ENCODE data around the gene SYNPO.

The SYNPO gene

DNA sequence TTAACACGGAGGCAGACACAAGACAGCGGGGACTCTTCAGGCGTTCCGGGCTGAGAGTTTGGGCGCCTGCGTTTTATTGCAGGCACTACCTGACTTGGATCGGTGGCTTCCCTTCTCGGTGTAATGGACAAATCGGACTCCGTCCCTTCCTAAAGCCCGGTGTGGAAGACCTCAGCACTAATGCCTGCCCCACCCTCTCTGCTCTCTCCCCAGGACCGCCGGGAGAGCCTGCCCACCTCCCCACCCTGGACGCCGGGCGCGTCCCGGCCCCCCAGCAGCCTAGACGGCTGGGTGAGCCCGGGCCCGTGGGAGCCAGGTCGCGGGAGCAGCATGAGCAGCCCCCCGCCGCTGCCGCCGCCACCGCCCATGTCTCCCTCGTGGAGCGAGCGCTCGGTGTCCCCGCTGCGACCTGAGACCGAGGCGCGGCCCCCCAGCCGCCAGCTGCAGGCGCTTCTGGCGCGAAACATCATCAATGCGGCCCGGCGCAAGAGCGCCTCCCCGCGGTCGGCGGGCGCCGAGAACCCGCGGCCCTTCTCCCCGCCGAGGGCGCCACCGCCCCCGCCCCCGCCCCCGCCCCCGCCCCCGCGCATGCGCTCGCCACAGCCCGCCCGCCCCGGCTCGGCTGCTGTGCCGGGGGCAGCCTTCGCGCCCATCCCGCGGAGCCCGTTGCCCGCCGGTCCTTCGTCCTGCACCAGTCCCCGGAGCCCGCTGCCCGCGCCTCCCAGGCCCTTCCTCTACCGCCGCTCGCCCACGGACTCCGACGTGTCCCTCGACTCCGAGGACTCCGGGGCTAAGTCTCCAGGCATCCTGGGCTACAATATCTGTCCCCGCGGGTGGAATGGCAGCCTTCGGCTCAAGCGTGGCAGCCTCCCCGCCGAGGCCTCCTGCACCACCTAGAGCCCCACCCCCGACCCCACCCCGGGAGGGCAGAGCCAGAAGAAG lies 16.0 kb downstream of the SYNPO start:
- DNase-seq (ENCODE audit: low read depth in 2 of 2) = peak; percentile 49 to 51

DNA sequence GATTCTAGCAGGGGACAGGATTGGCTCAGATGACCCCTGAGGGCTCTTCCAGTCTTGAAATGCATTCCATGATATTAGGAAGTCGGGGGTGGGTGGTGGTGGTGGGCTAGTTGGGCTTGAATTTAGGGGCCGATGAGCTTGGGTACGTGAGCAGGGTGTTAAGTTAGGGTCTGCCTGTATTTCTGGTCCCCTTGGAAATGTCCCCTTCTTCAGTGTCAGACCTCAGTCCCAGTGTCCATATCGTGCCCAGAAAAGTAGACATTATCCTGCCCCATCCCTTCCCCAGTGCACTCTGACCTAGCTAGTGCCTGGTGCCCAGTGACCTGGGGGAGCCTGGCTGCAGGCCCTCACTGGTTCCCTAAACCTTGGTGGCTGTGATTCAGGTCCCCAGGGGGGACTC lies 17.7 kb downstream of the SYNPO start:
- DNase-seq (ENCODE audit: low read depth in 2 of 2) = no peak

DNA sequence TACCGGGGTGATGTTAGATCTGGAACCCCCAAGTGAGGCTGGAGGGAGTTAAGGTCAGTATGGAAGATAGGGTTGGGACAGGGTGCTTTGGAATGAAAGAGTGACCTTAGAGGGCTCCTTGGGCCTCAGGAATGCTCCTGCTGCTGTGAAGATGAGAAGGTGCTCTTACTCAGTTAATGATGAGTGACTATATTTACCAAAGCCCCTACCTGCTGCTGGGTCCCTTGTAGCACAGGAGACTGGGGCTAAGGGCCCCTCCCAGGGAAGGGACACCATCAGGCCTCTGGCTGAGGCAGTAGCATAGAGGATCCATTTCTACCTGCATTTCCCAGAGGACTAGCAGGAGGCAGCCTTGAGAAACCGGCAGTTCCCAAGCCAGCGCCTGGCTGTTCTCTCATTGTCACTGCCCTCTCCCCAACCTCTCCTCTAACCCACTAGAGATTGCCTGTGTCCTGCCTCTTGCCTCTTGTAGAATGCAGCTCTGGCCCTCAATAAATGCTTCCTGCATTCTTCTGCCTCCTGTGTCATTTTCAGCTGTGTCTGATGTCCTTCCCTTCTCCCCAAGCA lies 18.3 kb downstream of the SYNPO start:
- DNase-seq (ENCODE audit: low read depth in 2 of 2) = no peak

DNA sequence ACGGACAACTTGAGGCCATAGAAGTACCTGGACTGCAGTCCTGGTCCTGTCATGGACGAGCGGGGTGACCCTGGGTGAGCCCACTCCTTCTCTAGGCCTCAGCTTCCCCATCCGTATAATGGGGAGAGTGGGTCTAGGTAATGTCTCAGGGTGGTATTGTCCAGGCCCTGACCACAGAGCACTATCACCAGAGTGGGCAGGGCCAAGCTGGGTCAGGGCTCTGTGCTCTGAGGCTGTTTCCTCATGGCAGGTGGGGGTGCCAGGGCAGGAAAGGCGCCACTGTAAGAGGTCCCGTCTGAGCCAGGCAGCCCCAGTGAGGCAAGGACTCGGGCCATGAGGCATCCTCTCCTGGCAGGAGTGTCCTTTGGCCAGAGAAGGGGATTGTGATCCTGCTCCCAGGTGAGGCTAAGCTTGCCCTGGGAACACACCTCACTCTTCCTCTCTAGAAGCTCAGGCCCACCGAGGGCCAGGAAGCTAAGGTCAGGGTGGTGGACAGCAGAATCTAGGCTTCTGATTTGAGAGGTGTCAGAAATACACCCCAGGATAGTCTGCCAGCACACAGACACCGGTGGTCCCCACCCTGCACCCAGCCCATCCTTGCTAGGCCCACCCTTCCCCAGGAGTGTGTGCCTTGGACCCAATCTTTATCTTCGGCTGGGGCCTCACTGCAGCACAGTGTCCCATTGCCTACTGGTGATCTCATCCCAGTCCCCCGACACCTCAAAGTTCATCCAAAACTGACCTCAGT lies 19.1 kb downstream of the SYNPO start:
- no peak for DNase-seq (ENCODE audit: low read depth in 2 of 2)

DNA sequence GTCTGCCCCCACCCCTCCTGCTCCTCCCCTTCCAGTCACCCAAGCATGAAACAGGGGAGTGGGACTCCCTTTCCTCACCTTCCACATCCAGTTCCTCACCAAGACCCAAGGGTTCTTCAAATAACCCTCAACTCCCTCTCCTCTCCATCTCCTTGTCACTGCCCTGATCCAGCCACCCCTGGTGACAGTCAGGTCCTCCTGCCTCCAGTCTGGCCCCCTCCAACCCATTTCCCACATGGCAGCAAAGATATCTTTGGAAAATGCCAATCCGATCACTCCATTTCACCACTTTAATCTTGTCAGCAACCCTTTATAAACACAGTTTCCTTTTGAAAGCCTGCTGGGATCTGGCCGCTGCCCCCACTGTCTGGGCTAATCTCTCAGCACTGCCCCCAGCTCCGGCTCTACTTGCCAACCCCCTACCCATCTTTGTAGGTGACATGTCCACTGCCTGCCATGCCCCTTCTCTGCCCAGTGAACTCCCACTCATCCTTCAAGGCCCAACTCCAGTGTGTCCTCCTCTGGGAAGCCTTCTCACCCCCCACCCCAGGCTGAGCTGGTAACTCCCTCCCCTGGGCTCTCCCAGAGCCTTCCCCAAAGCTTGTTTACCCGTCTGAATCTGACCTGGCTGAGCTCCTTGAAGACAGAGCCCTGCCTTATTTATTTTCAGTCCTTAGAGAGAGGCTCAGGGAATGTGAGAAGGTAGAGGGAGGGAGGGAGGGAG lies 19.8 kb downstream of the SYNPO start:
- no peak for DNase-seq (ENCODE audit: low read depth in 2 of 2)

DNA sequence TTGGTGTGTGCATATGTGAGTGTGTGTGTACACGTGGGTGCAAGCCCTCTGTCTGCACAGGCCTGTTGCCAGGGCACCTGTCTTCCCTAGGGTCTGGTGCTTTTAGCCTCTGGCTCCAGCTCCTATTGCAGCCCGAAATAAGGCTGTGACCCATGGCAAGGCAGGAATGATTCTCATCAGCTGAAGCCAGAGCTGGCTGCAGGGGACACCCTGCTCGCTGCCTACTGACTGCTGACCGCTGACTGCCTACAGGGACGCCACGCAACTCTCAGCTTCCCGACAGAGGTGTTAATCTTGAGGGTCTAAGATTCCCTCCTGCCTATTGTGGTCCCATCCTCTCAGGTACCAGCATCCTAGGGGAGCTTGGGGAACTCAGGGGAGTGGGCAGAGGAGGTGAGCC lies 20.6 kb downstream of the SYNPO start, which contains the start of gene MYOZ3:
MYOZ3 (plus strand) TSS at position 166 of the 400 bp plus-strand sequence. CDS start 1,691 bp downstream, outside the sequence.
- DNase-seq (ENCODE audit: low read depth in 2 of 2) = no peak

DNA sequence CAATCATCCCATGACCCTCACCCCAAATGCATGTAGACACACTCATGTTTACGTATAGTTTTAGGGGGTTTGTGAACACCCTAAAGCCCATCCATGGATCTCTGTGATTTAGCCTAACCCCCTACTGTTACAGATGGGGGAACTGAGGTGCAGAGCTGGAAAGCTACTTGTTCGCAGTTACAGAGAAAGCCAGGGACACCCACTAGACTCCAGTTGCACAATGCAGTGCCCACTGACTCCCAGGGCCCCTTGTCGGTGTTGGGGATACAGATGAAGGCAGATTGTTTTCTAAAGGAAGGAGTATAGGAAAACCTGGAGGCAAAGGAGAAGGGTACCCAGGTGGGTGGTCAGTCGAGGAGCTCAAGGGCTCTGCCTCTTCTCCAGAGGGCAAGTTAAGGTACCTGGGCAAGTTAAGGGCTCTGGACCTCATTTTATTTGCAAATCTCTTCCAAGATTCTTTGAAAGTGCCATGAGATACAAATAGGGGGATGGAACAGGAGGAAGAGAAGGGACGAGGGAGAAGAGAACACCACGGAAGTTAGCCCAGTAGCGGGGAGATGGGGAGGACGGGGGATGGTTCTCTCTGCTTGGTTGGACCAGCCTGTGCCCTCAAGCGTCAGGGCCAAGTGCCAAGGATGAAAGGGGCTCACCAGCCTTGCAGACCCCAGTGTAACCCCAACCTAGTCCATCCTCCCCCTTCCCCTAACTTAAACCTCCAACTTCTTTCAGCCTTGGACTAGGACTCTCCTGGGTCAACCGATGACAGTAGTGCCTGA lies 21.5 kb downstream of the SYNPO start:
- no peak for DNase-seq (ENCODE audit: low read depth in 2 of 2)

DNA sequence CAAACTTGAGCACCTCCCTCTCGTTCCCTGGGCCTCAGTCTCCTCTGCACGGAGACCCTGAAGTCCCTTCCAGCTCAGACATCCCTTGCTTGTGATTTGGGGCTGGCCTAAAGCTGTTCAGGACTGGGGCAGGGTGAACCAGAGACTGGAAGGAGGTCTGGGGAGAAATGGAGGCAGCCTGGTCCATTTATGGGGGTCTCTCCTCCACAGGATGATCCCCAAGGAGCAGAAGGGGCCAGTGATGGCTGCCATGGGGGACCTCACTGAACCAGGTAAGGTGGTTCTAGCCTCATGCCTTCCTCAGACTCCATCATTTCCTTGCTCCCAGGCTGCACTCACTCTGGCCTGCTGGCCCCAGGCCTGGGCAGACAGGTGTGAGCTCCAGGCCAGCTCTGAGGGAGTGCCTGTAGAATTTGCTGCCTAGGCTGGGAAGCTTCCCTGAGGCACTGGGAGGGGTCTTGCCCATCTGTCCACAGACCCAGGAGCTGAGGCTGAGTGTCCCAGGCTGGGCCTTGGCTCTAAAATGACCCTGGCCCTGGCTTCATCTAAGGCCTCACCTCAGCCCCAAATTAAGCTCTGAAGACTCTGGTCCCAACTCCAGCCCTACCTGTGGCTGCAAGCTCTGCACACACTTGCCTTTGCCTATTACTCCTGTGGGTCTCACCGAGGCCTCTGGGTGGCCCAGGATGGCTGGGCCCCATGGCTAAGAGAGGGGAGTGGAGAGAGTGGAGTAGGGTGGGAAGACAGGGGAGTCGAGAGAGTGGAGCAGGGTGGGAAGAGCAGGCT lies 22.5 kb downstream of the SYNPO start:
- no peak for DNase-seq (ENCODE audit: low read depth in 2 of 2)

DNA sequence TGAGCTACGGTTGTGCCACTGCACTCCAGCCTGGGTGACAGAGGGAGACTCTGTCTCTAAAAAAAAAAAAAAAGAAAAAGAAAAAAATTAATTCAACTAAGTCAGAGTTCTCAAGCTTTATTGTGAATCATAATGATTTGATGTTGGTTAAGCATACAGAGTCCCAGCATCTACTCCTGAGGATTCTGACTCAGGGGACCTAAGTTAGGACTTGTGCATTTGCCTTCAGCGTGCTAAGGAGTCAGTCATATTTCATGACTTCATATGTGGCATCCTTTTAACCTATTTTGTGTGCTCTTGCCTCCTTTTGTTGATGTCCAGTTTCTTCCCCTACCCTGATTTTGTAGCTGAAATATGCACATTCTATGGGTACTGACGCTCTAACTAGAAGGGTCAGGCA lies 23.5 kb downstream of the SYNPO start:
- no peak for DNase-seq (ENCODE audit: low read depth in 2 of 2)

DNA sequence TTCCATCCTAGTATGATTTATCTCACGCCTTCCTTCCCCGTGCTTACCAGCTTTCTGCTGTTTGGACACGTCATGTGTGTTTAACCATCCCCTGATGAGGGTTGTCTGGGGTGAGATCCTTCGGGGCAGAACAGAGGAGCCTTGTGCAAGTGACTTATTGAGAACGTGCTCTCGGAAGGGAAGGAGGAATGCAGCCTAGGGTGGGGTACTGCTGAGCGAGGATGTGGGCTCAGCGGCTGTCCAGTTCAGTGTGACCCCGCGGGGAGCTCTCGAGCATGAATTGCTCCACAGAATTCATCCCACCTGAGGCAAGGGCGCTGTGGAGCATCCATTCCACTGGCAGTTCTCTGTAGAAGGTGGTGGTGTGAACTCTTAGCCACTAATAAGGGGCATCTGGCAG lies 24.6 kb downstream of the SYNPO start:
- no peak for DNase-seq (ENCODE audit: low read depth in 2 of 2)

DNA sequence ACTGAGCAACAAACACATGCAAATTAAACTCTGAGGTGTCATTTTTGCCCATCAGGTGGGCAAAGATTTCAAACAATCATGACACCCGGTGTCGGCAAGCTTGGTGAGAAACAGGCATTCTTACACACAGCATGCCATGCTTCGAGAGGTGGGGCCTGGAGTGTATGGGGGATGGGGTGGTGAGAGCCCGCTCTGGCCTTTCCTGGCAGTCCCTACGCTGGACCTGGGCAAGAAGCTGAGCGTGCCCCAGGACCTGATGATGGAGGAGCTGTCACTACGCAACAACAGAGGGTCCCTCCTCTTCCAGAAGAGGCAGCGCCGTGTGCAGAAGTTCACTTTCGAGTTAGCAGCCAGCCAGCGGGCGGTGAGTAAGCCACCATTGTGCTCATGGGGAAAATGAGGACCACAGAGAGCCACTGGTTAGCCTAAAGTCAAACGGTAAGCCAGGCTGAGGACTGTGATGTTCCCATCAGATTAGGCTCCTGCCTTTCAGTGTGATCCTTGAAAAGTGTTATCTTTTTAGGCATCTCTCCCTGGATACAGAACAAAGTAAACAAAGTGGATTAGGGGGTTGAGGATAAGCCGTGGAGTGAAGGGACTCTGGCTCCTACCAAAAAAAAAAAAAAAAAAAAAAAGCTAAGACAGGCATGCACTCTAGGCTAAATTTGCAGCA lies 30.0 kb downstream of the SYNPO start:
- no peak for DNase-seq (ENCODE audit: low read depth in 2 of 2)

DNA sequence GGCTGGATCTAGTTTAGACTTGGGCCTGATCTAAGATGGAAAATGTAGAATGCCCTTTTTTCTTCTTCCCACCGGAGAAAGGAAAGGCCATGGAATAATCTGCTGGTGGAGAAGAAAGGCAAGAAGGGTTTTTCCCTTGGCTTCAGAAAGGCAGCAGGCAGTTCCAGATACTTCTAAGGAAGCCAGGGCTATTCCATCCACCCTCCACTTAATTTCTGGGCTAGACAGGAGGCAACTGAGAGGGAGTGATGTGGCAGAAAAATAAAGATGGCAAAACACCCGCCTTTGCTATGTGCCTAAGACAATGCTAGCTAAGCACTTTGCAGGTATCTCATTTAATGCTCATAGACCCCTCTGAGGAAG lies 30.5 kb downstream of the SYNPO start:
- no peak for DNase-seq (ENCODE audit: low read depth in 2 of 2)

DNA sequence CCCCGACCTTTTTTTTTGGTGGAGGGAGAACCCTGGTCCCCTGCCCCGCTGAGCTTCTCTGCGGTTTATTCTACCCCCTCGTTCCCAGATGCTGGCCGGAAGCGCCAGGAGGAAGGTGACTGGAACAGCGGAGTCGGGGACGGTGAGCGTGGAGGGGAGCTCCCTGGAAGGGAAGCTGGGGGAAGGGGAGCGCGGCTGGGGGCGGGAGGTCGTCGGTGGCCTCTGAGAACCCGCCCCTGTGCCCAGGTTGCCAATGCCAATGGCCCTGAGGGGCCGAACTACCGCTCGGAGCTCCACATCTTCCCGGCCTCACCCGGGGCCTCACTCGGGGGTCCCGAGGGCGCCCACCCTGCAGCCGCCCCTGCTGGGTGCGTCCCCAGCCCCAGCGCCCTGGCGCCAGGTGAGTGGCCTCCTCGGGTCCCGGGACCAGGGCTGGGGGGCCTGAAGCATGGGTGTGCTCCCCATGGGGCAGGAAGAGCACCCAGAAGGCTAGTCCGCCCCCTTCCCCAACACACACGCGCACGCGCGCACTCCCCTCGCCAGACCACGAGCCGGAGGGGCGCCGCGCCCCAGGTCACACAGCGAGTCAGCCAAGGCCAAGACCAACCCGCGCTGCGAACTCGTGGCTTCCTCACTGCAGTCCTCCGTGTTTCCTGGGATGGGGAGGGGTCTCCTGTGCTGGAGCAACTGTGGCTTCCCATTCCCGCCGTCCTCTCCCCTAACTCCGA lies 31.2 kb downstream of the SYNPO start:
- DNase-seq (ENCODE audit: low read depth in 2 of 2) = no peak

DNA sequence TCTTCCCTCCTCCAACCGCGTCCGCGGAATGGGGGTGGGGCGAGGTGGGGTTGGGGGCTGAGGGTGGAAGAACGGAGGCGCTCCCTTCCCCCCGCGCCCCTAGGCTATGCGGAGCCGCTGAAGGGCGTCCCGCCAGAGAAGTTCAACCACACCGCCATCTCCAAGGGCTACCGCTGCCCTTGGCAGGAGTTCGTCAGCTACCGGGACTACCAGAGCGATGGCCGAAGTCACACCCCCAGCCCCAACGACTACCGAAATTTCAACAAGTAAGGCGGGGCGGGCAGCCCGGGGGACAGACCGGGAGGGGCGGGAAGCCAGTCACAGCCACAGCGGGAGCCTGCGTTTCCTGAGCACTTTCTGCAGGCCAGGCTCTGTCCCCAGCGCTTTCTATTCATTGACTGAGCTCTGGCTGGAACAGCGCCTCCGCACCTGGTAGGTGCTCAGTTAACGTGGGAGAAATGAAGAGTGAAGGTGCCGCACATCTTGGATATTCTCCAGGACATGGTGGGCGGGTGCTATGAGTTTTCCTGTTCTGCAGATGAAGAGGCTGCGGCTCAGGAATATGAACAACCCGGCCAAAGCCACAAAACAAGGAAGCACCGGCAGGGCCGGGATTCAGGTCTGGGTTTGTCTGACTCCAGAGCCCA lies 31.9 kb downstream of the SYNPO start:
- DNase-seq (ENCODE audit: low read depth in 2 of 2) = no peak

DNA sequence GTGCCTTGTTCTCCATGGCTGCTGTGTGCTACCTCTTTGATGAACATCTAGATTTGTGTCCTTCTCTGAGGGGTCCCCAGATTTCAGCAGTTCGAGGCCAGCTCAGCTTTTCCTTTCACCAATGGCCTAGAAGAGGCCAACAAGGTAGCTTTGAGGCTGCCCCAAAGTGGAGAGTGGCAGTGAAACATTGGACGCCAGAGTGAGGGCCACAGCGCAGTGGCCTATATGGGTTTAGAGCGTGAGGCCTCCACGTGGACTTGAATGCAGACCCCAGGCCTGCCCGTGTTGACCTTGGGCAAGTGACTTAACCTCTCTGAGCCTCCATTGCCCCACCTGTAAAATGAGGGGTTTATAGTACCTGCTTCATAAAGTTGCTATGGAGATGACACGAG lies 32.4 kb downstream of the SYNPO start:
- DNase-seq (ENCODE audit: low read depth in 2 of 2) = no peak

DNA sequence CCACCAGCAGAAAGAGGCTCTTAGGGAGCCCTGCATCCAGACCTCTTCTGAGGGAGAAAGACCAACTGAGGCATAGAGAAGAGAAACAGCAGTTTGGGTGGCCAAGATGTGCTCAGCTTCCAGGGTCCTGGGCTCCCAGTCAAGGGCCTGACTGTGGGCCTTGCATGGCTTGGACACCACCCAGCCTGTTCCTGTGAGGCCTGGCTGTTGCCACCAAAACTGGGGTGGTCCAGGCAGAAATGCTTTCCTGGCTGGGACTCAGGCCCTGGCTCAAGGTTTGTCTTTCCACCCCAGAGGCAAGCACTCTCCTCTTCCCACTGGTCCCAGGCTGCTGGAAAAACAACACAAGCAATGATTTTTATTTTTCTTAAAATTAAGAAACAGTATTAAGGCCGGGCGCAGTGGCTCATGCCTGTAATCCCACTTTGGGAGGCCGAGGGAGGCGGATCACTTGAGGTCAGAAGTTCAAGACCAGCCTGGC lies 33.9 kb downstream of the SYNPO start:
- no peak for DNase-seq (ENCODE audit: low read depth in 2 of 2)

DNA sequence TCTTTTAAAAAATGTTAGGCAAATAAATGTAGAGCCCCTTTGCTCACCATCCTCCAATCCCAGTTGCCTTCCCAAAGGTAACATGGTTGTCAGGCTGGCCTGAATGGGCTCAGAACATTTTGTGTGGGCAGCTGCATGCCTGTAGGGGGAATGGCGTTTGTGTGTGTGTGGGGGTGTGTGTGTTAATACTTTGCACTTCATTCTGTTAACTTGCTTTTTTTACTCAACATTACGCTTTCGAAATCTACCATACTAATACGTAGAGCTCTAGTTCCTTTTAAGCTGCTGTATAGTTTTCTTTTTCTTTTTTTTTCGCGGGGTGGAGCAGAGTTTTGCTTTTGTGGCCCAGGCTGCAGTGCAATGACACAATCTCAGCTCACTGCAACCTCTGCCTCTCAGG lies 34.6 kb downstream of the SYNPO start:
- DNase-seq (ENCODE audit: low read depth in 2 of 2) = no peak

DNA sequence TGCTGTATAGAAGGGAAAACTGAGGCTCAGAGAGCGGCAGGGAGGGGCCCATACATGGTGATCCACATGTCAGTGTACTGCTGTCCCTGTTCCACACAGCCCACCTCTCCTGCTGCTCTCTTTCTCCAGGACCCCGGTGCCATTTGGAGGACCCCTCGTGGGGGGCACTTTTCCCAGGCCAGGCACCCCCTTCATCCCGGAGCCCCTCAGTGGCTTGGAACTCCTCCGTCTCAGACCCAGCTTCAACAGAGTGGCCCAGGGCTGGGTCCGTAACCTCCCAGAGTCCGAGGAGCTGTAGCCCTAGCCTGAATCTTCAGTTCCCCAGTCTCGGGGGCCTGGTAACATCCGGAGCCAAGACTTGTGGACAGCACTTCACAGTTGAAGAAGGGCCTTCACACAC lies 36.1 kb downstream of the SYNPO start:
- no peak for DNase-seq (ENCODE audit: low read depth in 2 of 2)

DNA sequence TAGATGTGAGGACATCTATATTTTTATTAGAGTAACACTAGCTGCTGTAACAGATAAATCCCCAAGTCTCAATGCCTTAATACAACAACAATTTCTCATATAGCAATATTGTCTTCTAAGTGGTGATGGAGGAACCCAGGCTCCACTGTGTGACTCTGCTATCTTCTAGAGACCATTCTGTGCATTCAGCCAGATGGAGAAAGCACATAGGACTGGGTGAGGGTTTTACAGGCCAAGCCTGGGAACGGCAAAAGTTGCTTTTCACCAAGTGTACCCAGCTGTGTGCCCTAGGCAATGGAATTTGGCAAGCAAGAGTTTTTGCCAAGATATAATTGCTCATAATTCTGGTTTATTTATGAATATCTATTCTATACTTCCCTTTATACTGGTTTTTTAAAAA lies 48.7 kb downstream of the SYNPO start:
- no peak for DNase-seq (ENCODE audit: low read depth in 2 of 2)

Data from stimulated activated CD4-positive, alpha-beta T cell treated with anti-CD3 and anti-CD28 coated beads, Interleukin-12 subunit alpha, Interleukin-12 subunit beta, amount 100 ng/mL, for 24 hours (primary cell).